Karpas-422 (cell line): Measurements from ENCODE around the gene NPBWR2. TPM values are rescaled to one million over a fixed set of nuclear protein-coding genes. Genes with fewer than 3 reads are reported as not detected.

Experiments
- DNase-seq: peaks from one replicate; pipeline ENCODE4 v3.0.0-alpha.2; 2015
- H2AFZ ChIP-seq: fragments of 200-600 bp; sonication (generic); 2 replicates; pipeline ENCODE4 v1.6.1; 2014; ENCODE audit warnings: antibody characterized with exemption, low read length, mixed read lengths
- H3K27ac ChIP-seq: fragments of 200-600 bp; sonication (generic); 2 replicates; pipeline ENCODE4 v1.5.1; 2014; ENCODE audit warnings: mild to moderate bottlenecking, low read length, moderate library complexity
- H3K27me3 ChIP-seq: fragments of 200-600 bp; sonication (generic); 2 replicates; pipeline ENCODE4 v1.6.1; 2014; ENCODE audit warnings: low read length, mixed read lengths
- H3K36me3 ChIP-seq: fragments of 200-600 bp; sonication (generic); 2 replicates; pipeline ENCODE4 v1.6.1; 2014; ENCODE audit warnings: low read length, mixed read lengths; ENCODE audit not compliant: insufficient read depth
- H3K4me1 ChIP-seq: fragments of 200-600 bp; sonication (generic); 2 replicates; pipeline ENCODE4 v1.6.1; 2014; ENCODE audit warnings: mild to moderate bottlenecking, low read length, mixed read lengths
- H3K4me2 ChIP-seq: fragments of 200-600 bp; sonication (generic); 2 replicates; pipeline ENCODE4 v1.6.1; 2014; ENCODE audit warnings: low read length, low read depth, mild to moderate bottlenecking; ENCODE audit not compliant: poor library complexity, severe bottlenecking
- H3K4me3 ChIP-seq: fragments of 200-600 bp; sonication (generic); 2 replicates; pipeline ENCODE4 v1.5.1; 2014; ENCODE audit warnings: mild to moderate bottlenecking, antibody characterized with exemption, low read length, mixed read lengths
- H3K79me2 ChIP-seq: fragments of 200-600 bp; sonication (generic); 2 replicates; pipeline ENCODE4 v1.6.1; 2014; ENCODE audit warnings: mild to moderate bottlenecking, low read length, mixed read lengths
- H3K9ac ChIP-seq: fragments of 200-600 bp; sonication (generic); 2 replicates; pipeline ENCODE4 v1.6.0; 2014; ENCODE audit warnings: low read length
- H3K9me2 ChIP-seq: fragments of 200-600 bp; sonication (generic), shearing (Covaris generic); replicated peaks from 2 replicates; pipeline ENCODE4 v1.6.0; 2014; ENCODE audit warnings: mild to moderate bottlenecking, low read length, moderate library complexity; ENCODE audit not compliant: insufficient read depth
- H3K9me3 ChIP-seq: fragments of 300-700, 200-600 bp; sonication (generic); 2 replicates; pipeline ENCODE4 v1.6.1; 2014; ENCODE audit warnings: low read length, mixed read lengths
- H4K20me1 ChIP-seq: fragments of 200-600 bp; sonication (generic); 2 replicates; pipeline ENCODE4 v1.6.1; 2014; ENCODE audit warnings: mild to moderate bottlenecking, antibody characterized with exemption, low read length, low read depth; ENCODE audit not compliant: insufficient read depth
- small RNA-seq: library from RNA; depleted of rRNA; stranded (forward); fragments of <200 nt; gene quantifications from one replicate; pipeline ENCODE3, GENCODE V24; 2014
- total RNA-seq: library from RNA; depleted of rRNA; stranded (reverse); fragments of >200 nt; shearing (Covaris generic); gene quantifications from 2 replicates; pipeline ENCODE4 v1.2.3, GENCODE V29; 2014; ENCODE audit warnings: low replicate concordance; rRNA removed

Gene NPBWR2
- total RNA-seq, 1 experiment from 2014 or later: not detected

- no peak overlapping the region for H3K4me2 ChIP-seq
- no peaks in the 10 kb centered on the region for H3K9me2 ChIP-seq
- H3K9me3 ChIP-seq: no peaks in the 10 kb centered on the region
- H3K36me3 ChIP-seq: no peaks in the 10 kb centered on the region
- no peak overlapping the region for H3K4me3 ChIP-seq
- peaks cover 25% of the 10 kb centered on the region for H3K4me1 ChIP-seq
- no peak overlapping the region for H3K27ac ChIP-seq
- no peak overlapping the region for H2AFZ ChIP-seq
- H3K79me2 ChIP-seq: no peaks in the 10 kb centered on the region
- no peaks in the 10 kb centered on the region for H3K27me3 ChIP-seq
- H3K9ac ChIP-seq: no peak overlapping the region
- no peaks in the 10 kb centered on the region for H4K20me1 ChIP-seq
- no peak for DNase-seq
Measured at GRCh38 chr20:64056639-64056888, 50.8 kb downstream of the NPBWR2 start.

- no peak overlapping the region for H2AFZ ChIP-seq
- no peak overlapping the region for H3K4me2 ChIP-seq
Measured at GRCh38 chr20:64055893-64056638, 51.3 kb downstream of the NPBWR2 start.

GRCh38 chr20:64055396-64055892 lies 51.9 kb downstream of the NPBWR2 start:
- no peak overlapping the region for H3K9ac ChIP-seq
- no peak overlapping the region for H2AFZ ChIP-seq
- H3K27ac ChIP-seq: no peak overlapping the region
- peaks cover 32% of the 10 kb centered on the region for H3K4me1 ChIP-seq
- H3K4me3 ChIP-seq: no peak overlapping the region
- H3K27me3 ChIP-seq: no peaks in the 10 kb centered on the region
- H3K79me2 ChIP-seq: no peaks in the 10 kb centered on the region
- no peak overlapping the region for H3K4me2 ChIP-seq
- no peaks in the 10 kb centered on the region for H3K9me2 ChIP-seq
- DNase-seq: no peak
- H3K36me3 ChIP-seq: no peaks in the 10 kb centered on the region
- no peaks in the 10 kb centered on the region for H3K9me3 ChIP-seq
- H4K20me1 ChIP-seq: no peaks in the 10 kb centered on the region

More at GRCh38 chr20:64055893-64056638, 51.3 kb downstream of the NPBWR2 start:
- Histone ChIP-seq H3K4me3 (no peak overlapping the region), H4K20me1 (no peaks in the 10 kb centered on the region), H3K9ac (no peak overlapping the region), H3K4me1 (peaks cover 25% of the 10 kb centered on the region), H3K27me3 (no peaks in the 10 kb centered on the region), H3K27ac (no peak overlapping the region), H3K79me2 (no peaks in the 10 kb centered on the region), H3K9me3 (no peaks in the 10 kb centered on the region), H3K36me3 (no peaks in the 10 kb centered on the region), H3K9me2 (no peaks in the 10 kb centered on the region)
- DNase-seq: no peak

GRCh38 chr20:64053841-64054661 lies 53.3 kb downstream of the NPBWR2 start:
- DNase-seq: peak; percentile 79
- Histone ChIP-seq H3K27me3 (no peaks in the 10 kb centered on the region), H3K9me2 (no peaks in the 10 kb centered on the region), H4K20me1 (no peaks in the 10 kb centered on the region), H3K79me2 (no peaks in the 10 kb centered on the region), H3K4me1 (peaks cover 40% of the 10 kb centered on the region), H3K9me3 (no peaks in the 10 kb centered on the region), H3K9ac (no peak overlapping the region), H3K27ac (no peak overlapping the region), H3K4me2 (no peak overlapping the region), H2AFZ (no peak overlapping the region), H3K4me3 (no peak overlapping the region), H3K36me3 (no peaks in the 10 kb centered on the region)

Small RNA genes lying within 50 kb of the gene (small RNA-seq; reads per million reads assigned to genes)
- not detected for gene AL355803.1
- gene MIR6813: 0.12 reads per million

Other genes starting within 250 kb of the NPBWR2 start
- not detected in 2 replicates for gene ABHD16B, start 246.1 kb downstream of the NPBWR2 start, total RNA-seq
- 25.9 and 38.3 TPM in 2 replicates for gene TPD52L2, start 242.3 kb downstream of the NPBWR2 start, total RNA-seq
- gene DNAJC5, start 212.4 kb downstream of the NPBWR2 start, total RNA-seq: 22.9 and 28.5 TPM in 2 replicates
- gene UCKL1, start 151.1 kb downstream of the NPBWR2 start, total RNA-seq: 32.3 and 35.3 TPM in 2 replicates
- 4.2 and 9.0 TPM in 2 replicates for gene ZNF512B, start 137.6 kb downstream of the NPBWR2 start, total RNA-seq
- 11.7 and 13.0 TPM in 2 replicates for gene SAMD10, start 127.9 kb downstream of the NPBWR2 start, total RNA-seq
- 24.2 and 40.7 TPM in 2 replicates for gene PRPF6, start 126.4 kb downstream of the NPBWR2 start, total RNA-seq
- 0.45 and 1.8 TPM in 2 replicates for gene C20orf204, start 71.4 kb downstream of the NPBWR2 start, total RNA-seq
- gene SOX18, start 57.9 kb downstream of the NPBWR2 start, total RNA-seq: not detected in 2 replicates
- gene TCEA2, start 44.4 kb downstream of the NPBWR2 start, total RNA-seq: 124 and 197 TPM in 2 replicates
- gene RGS19, start 28.0 kb downstream of the NPBWR2 start, total RNA-seq: 172 and 272 TPM in 2 replicates
- gene OPRL1, start 27.5 kb downstream of the NPBWR2 start, total RNA-seq: 34.0 and 60.6 TPM in 2 replicates
- gene LKAAEAR1, start 23.2 kb downstream of the NPBWR2 start, total RNA-seq: not detected in 2 replicates
- gene MYT1, start 56.9 kb upstream of the NPBWR2 start, total RNA-seq: 3.5 and 4.1 TPM in 2 replicates
- 60.0 and 92.7 TPM in 2 replicates for gene PCMTD2, start 148.2 kb upstream of the NPBWR2 start, total RNA-seq